Measurements from ENCODE around the gene CCNL2. TPM values are rescaled to one million over a fixed set of nuclear protein-coding genes. Genes with fewer than 3 reads are reported as not detected.

Gene CCNL2
- total and polyA plus RNA-seq, 2 of the 13 experiments (the other 11 are each of a cell fraction or from before 2014, with no cell fraction given): 105 to 340 TPM

- TF ChIP-seq PRDM10 (CRISPR knock-in tag; IDR thresholded peaks at IDR 0.05; ENCODE audit: low read depth) (no peak), TFDP1 (CRISPR knock-in tag; IDR thresholded peaks at IDR 0.05; ENCODE audit: borderline replicate concordance) (no peak), KDM5A (IDR thresholded peaks at IDR 0.05; ENCODE audit: borderline replicate concordance, low read length) (no peak), EEA1 (CRISPR knock-in tag; IDR thresholded peaks at IDR 0.05; ENCODE audit: borderline replicate concordance) (no peak), ZFY (CRISPR knock-in tag; IDR thresholded peaks at IDR 0.05) (peak; percentile 44), DBP (CRISPR knock-in tag; IDR thresholded peaks at IDR 0.05; ENCODE audit: not compliant biosample characterization) (no peak), BATF2 (CRISPR knock-in tag; IDR thresholded peaks at IDR 0.05) (no peak), ZNF296 (CRISPR knock-in tag; conservative IDR thresholded peaks at IDR 0.05) (peak; percentile 89; the same call in 1 of the 2 replicates), MYC (CRISPR knock-in tag; IDR thresholded peaks at IDR 0.05; ENCODE audit: borderline replicate concordance) (peak; percentile 95), MED13 (CRISPR knock-in tag; IDR thresholded peaks at IDR 0.05) (0 out of 2 replicates have a peak, but pooled peaks have one; percentile 36), ZNF530 (CRISPR knock-in tag; IDR thresholded peaks at IDR 0.05; ENCODE audit: low read depth) (no peak), ZNF33B (CRISPR knock-in tag; IDR thresholded peaks at IDR 0.05) (no peak), MBD4 (IDR thresholded peaks at IDR 0.05; ENCODE audit: borderline replicate concordance, low read length) (no peak), NBN (conservative IDR thresholded peaks at IDR 0.05) (no peak), IKZF1 (IDR thresholded peaks at IDR 0.05) (no peak), KLF6 (CRISPR knock-in tag; IDR thresholded peaks at IDR 0.05) (peak; percentile 37; the same call in 1 of the 2 replicates), ZNF510 (CRISPR knock-in tag; IDR thresholded peaks at IDR 0.05; ENCODE audit: low read depth) (0 out of 2 replicates have a peak, but pooled peaks have one; percentile 44), NKX3-1 (CRISPR knock-in tag; IDR thresholded peaks at IDR 0.05) (no peak), ZNF598 (CRISPR knock-in tag; IDR thresholded peaks at IDR 0.05; ENCODE audit: borderline replicate concordance) (no peak), ZNF513 (CRISPR knock-in tag; conservative IDR thresholded peaks at IDR 0.05) (no peak)
- TF ChIP-seq, protein P1, sequence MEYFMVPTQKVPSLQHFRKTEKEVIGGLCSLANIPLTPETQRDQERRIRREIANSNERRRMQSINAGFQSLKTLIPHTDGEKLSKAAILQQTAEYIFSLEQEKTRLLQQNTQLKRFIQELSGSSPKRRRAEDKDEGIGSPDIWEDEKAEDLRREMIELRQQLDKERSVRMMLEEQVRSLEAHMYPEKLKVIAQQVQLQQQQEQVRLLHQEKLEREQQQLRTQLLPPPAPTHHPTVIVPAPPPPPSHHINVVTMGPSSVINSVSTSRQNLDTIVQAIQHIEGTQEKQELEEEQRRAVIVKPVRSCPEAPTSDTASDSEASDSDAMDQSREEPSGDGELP (IDR thresholded peaks at IDR 0.05; ENCODE audit: borderline replicate concordance, low read depth): peak; percentile 67; the same call in 1 of the 2 replicates
Measured at GRCh38 chr1:1441002-1441888, 42.1 kb upstream of the CCNL2 start (continued).
